HG03045 (cell line): ENCODE data around the gene FKTN.
"Not testable (repeated sequence)": the region's sequence is repeated elsewhere in the genome, so short reads cannot be mapped to it uniquely, and the experiment has no call there.

ENCODE experiments used
- ATAC-seq: cut with Tn5 transposase; IDR thresholded peaks from one replicate; pipeline ENCODE4 v1.9.1; 2021; ENCODE audit warnings: mild to moderate bottlenecking, moderate library complexity; ENCODE audit not compliant: unreplicated experiment

The FKTN gene

DNA sequence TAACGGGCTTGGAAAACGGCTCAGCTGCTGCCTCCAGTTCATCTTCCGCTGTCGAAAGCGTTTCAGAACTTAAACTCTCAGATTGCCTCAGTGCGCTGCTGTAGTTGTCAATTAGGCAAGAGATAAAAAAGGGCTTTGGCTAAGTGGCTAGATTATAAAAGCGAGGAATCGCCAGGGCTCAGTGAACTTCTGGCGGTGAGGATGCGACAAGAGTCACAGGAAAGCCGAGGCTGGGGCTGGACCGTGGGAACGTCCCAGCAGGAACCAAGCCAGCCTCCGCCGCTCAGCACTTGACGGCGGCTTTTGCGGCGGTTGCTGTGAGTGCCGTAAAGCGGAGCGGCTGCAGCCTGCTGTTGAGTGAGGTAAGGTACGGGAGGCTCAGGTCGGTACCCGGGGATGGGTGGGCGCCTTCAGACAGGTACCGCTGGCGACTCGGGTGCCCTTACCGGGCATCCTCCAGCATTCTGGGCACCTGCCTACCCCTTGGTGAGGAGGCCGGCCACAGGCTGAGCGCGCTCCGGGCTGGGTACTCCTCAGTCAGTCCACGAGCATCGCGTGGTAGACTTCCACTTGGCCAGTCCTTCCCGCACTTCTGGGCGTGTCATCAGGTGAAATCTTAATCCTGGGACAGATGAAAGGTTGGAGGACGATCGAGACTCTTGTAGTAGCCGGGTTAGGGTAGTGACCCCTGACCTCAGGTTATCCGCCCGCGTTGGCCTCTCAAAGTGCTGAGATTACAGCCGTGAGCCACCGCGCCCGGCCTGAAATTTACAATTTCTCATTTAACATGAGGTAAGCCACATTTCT, at the start of gene FKTN:
TSS of gene FKTN (plus strand) at position 328 of the 807 bp plus-strand sequence. CDS start 16,902 bp downstream, outside the sequence.
- peak; percentile 98 for ATAC-seq

DNA sequence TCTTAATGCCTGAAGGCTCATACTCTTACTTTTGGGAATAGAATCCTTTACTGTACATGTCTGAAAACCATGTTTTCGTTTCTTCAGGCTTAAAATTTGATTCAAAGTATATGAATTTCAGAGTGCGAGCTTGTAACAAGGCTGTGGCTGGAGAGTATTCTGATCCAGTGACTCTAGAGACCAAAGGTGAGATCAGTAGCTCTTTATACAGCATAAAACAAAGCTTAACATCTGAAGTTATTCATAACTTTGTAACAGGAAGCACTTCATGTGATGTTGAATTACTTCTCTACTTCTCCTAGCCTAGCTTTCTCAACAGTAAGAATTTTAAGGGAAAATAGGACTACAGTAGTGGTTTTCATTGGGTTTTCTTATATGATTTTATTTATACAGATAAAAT, 49.4 kb upstream of the FKTN start:
- no peak for ATAC-seq

DNA sequence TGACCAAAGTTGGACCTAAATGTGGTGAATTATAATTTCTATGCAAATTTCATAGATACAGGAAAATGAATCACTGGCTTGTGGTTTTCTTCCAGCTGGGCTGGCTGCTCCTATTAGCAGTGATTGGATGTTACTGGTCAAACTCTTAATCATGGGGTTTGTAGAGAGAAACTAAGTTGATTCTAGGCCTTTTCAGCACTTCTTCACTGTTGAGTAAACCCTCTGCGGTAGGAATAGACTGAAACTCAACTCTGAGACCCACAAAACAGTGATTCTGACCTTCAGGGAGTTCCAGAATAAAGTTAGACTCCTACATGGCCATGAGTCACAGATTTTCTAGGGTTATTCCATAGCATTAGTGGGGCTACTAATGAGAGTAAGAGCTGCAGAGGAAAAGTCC, 47.9 kb upstream of the FKTN start:
- peak; percentile 88 for ATAC-seq

GRCh38 chr9:105511446-105511845, 46.5 kb upstream of the FKTN start:
- ATAC-seq, result no peak

DNA sequence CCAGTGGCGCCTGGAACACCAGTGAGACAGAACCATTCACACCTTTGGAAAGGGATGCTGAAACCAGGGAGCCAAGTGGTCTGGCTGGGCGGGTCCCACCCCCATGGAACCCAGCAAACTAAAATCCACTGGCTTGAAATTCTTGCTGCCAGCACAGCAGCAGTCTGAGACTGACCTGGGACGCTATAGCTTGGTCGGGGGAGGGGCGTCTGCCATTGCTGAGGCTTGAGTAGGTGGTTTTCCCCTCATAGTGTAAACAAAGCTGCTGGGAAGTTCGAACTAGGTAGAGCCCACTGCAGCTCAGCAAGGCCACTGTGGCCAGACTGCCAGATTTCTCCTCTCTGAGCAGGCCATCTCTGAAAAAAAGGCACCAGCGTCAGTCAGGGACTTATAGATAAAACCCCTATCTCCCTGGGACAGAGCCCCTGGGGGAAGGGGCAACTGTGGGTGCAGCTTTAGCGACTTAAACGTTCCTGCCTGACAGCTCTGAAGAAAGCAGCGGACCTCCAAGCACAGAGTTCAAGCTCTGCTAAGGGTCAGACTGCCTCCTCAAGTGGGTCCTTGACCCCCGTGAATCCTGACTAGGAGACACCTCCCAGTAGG, 42.0 kb upstream of the FKTN start:
- no peak for ATAC-seq

- ATAC-seq, result not testable (repeated sequence)
These were observed 38.1 kb upstream of the FKTN start for GRCh38 chr9:105519710-105520369.

DNA sequence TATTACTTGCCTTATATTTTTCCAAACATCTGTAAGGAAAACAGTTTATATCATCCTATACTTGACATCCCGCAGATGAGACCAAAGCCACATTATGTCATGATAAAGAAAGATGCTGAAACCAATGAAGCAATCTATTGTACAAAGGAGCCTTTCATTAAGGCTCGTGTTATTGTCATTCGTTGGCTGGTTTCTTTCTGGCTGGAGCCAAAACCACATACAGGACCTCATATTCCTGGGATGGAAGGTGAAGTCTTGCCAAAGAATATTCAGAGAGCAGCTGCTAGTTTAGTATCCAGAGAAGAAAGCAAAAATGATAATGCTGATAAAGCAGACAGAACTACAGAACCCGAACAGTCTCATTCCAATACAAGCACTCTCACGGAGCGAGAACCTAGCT, 36.9 kb upstream of the FKTN start:
- not testable (repeated sequence) for ATAC-seq

- peak; percentile 74 for ATAC-seq
These were observed 35.1 kb upstream of the FKTN start for GRCh38 chr9:105522618-105523385.

GRCh38 chr9:105531530-105531929, 26.4 kb upstream of the FKTN start:
- ATAC-seq, result no peak

- peak; percentile 73 for ATAC-seq
These were observed 21.8 kb upstream of the FKTN start for GRCh38 chr9:105535920-105536668.

DNA sequence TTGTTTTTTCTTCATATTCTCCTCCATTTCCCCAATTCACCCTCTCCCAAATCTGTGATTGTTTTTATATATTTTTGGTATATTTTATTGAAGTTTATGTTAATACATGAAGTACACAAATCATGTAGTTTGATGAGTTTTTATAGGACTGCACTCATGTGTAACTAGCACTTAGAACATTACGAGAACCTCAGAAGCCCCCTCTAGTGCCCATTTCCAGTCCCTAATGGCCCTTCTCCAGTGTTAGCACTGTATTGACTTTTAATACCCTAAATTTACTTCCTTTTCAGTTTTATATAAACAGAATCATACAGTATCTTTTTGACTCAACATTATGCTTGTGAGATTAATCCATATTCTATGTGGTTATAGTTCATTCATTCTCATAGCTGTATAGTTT, 18.5 kb upstream of the FKTN start:
- ATAC-seq, result no peak

DNA sequence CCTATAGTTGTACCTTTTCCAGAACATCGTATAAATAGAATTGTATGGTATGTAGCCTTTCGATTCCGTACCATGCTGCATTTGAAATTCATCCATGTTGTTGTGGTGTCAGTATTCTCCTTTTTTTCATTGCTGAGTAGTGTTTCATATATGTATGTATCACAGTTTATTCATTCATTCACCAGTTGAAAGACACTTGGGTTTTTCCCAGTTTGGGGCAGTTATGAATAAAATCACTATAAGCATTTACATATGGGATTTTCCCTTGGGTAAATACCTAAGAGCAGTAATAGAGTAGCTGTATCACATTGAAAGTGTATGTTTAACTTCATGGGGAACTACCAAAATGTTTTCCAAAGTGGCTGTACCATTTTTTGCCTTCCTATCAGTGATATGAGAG, 16.1 kb upstream of the FKTN start:
- ATAC-seq, result peak; percentile 98

DNA sequence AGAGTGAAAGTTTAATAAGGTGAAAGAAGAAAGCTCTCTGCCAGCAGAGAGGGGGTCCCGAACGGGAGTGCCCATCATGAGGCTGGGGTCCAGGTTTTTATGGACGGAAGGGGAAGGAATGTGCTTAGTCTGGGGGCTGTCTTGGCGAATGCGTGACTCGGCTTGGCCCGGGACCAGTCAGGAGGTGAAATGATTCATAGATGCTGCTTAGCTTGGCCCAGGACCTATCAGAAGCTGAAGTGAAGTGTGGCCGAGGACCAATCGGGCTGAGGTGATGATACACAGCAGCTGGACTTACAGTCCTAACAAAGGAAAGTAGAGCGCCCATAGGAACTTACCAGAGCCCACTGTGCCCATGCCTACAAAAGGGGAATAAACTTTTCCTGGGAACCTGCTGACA, 3.9 kb upstream of the FKTN start:
- ATAC-seq, result no peak

- no peak for ATAC-seq
These were observed 14.5 kb downstream of the FKTN start for GRCh38 chr9:105572455-105572854.

- ATAC-seq, result not testable (repeated sequence)
These were observed 22.0 kb downstream of the FKTN start for GRCh38 chr9:105579952-105580351.

DNA sequence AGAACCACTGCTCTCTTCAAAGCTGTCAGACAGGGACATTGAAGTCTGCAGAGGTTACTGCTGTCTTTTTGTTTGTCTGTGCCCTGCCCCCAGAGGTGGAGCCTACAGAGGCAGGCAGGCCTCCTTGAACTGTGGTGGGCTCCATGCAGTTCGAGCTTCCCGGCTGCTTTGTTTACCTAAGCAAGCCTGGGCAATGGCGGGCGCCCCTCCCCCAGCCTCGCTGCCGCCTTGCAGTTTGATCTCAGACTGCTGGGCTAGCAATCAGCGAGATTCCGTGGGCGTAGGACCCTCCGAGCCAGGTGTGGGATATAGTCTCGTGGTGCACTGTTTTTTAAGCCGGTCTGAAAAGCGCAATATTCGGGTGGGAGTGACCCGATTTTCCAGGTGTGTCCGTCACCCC, 23.6 kb downstream of the FKTN start:
- not testable (repeated sequence) for ATAC-seq

GRCh38 chr9:105593145-105593544, 35.2 kb downstream of the FKTN start:
- no peak for ATAC-seq

DNA sequence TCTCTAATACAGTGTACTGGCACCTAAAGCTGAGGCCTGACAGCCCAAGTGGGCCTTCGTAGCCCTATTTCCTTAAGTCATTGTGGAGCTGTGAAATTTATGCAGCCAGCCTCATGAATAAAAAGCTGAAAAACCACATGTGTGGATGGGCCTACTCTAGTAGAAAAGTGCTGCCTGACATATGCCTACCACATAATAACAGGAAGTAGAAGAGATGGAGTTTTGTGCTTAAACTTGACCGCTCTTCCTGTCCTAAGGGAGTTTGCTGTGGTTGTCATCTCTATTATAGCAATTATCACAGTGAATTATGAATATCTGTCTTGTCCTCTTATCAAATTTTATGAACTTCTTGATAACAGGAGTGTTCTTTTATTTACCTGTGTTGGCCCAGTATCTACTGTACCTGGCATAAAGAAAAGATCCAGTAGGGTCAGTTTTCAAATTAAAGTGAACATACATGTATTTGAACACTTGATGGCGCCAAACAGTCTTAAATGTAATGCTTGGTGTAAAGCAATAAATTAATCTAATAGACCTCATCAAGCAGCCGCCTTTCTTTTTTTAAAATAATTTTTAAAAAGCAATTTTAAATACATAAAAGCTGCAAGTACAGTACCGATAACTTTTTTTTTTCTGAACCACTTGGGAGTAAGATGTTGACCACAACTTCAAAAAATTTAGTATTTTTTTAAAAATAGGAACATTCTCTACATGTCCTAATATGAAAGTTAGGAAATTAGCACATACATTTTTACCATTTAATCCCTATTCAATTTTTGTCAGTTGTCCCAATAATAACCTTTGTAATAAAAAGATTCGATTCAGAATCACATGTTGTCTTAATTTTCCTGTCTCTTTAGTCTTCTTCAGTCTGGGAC, 51.0 kb downstream of the FKTN start:
- ATAC-seq, result no peak

DNA sequence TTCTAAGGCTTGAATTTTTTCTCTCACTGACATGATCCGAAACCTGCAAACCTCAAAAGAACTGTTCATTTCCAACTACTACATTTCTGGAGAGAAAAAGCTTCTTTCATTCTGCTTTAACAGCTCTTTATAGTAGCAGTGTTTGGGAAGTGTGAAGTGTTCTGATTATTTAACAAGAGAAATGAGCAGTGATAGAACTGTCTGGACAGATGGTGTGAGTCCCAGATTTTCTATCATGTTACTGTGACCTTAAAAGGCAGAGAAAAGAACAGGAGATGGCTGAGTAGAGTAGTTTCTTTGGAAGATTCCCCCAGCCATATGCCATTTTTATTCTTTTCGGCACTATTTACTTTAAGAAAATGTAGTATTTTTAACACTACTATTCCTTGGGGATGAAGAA, 63.1 kb downstream of the FKTN start:
- no peak for ATAC-seq

GRCh38 chr9:105625088-105625487, 67.2 kb downstream of the FKTN start:
- ATAC-seq, result no peak
